ENCODE measurements around the gene CCL4. TPM values are rescaled to one million over a fixed set of nuclear protein-coding genes. Genes with fewer than 3 reads are reported as not detected.

CCL4 gene
- total RNA-seq, 1 donor from 2014 or later = not detected

DNA sequence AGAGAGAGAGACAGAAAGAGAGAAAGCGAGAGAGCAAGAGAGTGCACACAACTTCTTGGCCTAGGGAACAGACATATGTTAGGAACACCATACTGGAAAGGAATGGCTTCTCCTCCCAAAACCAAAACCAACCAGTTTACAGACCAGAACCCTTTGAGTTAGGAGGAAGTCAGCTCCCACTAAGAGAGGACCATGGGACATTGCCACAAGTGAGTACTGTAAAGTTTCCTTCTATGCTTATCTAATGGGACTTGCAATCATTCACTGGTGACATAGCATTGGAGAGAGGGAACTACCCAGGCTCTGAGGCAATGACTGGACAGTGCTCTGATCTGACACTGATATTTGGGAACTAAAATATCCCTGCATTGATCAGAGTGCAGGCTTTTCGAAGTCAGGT lies 40.4 kb downstream of the CCL4 start:
- H3K9me3 Mint-ChIP-seq (ENCODE audit: low read depth) = no peaks in the 10 kb centered on the region
- TF ChIP-seq, protein P1, sequence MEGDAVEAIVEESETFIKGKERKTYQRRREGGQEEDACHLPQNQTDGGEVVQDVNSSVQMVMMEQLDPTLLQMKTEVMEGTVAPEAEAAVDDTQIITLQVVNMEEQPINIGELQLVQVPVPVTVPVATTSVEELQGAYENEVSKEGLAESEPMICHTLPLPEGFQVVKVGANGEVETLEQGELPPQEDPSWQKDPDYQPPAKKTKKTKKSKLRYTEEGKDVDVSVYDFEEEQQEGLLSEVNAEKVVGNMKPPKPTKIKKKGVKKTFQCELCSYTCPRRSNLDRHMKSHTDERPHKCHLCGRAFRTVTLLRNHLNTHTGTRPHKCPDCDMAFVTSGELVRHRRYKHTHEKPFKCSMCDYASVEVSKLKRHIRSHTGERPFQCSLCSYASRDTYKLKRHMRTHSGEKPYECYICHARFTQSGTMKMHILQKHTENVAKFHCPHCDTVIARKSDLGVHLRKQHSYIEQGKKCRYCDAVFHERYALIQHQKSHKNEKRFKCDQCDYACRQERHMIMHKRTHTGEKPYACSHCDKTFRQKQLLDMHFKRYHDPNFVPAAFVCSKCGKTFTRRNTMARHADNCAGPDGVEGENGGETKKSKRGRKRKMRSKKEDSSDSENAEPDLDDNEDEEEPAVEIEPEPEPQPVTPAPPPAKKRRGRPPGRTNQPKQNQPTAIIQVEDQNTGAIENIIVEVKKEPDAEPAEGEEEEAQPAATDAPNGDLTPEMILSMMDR (IDR thresholded peaks at IDR 0.05; ENCODE audit: unreplicated experiment) = no peak
- no peak for DNase-seq (ENCODE audit: low spot score, unreplicated experiment)
- H3K4me1 Mint-ChIP-seq (ENCODE audit: low read depth) = no peaks in the 10 kb centered on the region
- H3K27ac Mint-ChIP-seq = no peak overlapping the region
- no peaks in the 10 kb centered on the region for H3K36me3 Mint-ChIP-seq (ENCODE audit: insufficient read depth)
- no peak overlapping the region for H3K4me3 Mint-ChIP-seq (ENCODE audit: low read depth)
- H3K27me3 Mint-ChIP-seq = no peaks in the 10 kb centered on the region

DNA sequence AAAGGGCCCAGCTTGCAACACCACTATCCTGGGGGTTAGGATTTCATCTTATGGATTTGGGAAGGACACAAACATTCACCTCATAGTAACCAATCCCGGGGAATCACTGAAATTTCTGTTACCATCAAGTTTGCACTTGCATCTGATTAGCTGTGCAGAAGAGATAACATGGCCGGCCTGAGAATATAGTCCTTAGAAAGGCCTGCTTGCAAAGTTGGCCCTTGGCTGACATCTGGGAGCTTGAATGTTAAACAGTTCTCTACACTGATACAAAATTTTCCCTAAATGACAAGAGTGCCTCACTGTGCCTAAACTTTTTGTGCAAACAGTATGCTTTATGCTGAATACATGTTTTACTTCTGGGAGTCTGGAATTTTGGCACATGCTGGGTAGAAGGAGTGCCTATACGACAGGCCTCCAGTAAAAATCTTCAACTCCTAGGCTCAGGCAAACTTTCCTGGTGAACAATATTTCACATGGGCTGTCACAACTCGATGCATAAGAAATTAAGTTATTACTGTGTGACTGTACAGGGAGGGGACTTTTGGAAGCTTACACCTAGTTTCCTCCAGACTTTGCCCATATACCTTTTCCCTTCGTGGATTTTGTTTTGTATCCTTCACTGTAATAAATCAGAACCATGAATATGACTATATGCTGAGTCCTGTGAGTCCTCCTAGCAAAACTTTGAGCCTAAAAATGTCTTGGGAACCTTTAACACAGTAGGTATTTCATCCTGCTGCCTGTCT lies 41.5 kb downstream of the CCL4 start:
- H3K27ac Mint-ChIP-seq = no peak overlapping the region
- no peaks in the 10 kb centered on the region for H3K4me1 Mint-ChIP-seq (ENCODE audit: low read depth)
- DNase-seq (ENCODE audit: low spot score, unreplicated experiment) = no peak
- no peaks in the 10 kb centered on the region for H3K27me3 Mint-ChIP-seq
- TF ChIP-seq, protein P1 (IDR thresholded peaks at IDR 0.05; ENCODE audit: unreplicated experiment) = no peak
- H3K4me3 Mint-ChIP-seq (ENCODE audit: low read depth) = no peak overlapping the region
- no peaks in the 10 kb centered on the region for H3K36me3 Mint-ChIP-seq (ENCODE audit: insufficient read depth)
- H3K9me3 Mint-ChIP-seq (ENCODE audit: low read depth) = no peaks in the 10 kb centered on the region

DNA sequence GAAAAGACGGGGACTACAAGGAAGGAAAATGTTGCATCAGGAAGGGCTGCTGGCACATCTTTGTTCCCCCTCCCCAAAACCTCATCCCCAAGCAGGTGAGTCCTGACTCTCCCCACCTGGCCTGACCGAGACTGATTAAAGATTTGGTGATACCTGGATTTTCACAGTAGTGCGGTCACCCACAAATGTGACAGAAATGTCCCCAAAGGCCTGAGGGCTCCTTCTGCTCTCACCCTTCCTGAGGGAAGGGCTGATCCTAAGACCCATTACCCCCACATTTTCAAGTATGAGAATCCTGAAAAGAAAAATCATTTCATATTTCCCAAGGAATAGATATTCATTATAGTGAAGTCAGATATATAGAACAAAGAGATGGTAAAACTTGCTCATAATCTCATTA lies 44.0 kb downstream of the CCL4 start:
- Mint-ChIP-seq H3K27ac (no peak overlapping the region), H3K9me3 (ENCODE audit: low read depth) (no peaks in the 10 kb centered on the region), H3K4me1 (ENCODE audit: low read depth) (no peaks in the 10 kb centered on the region), H3K4me3 (ENCODE audit: low read depth) (no peak overlapping the region), H3K27me3 (no peaks in the 10 kb centered on the region), H3K36me3 (ENCODE audit: insufficient read depth) (no peaks in the 10 kb centered on the region)
- TF ChIP-seq, protein P1 (IDR thresholded peaks at IDR 0.05; ENCODE audit: unreplicated experiment) = no peak
- no peak for DNase-seq (ENCODE audit: low spot score, unreplicated experiment)

DNA sequence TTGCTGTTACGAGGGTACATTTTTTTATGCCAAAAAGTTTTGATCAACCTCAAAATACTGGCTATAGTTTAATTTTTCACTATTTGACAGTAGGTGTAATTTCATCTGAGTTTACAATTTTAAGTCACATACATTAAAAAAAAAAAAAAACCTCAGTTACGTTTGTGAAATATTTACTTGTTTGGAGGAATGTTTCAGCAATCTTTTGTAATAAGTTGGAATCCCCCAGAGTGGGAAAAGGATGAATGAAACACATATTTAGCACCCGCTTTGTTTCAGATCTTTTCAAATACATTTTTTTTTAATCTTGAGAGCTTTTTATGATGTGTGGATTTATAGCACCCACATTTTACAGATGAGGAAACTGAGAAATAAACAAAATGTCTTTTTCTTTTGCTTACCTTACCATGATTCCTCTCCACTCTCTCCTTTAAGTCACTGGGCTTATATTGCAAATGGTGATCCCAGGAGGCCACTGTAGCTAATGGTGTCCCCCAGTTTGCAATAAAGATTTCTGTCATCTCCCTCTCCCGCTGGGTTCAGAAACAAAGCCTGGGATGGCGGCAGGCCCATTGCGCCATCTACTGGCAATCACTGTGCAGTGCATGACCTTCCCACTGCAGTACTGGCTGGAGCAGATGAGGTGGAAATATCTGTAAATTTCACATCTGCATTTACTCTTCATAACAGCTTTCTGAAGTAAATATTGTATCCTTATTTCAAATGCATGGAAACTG lies 45.1 kb downstream of the CCL4 start:
- Mint-ChIP-seq H3K27ac (no peak overlapping the region), H3K9me3 (ENCODE audit: low read depth) (no peaks in the 10 kb centered on the region), H3K4me1 (ENCODE audit: low read depth) (no peaks in the 10 kb centered on the region), H3K27me3 (no peaks in the 10 kb centered on the region), H3K4me3 (ENCODE audit: low read depth) (no peak overlapping the region), H3K36me3 (ENCODE audit: insufficient read depth) (no peaks in the 10 kb centered on the region)
- TF ChIP-seq, protein P1 (IDR thresholded peaks at IDR 0.05; ENCODE audit: unreplicated experiment) = peak; percentile 100
- peak; percentile 62 for DNase-seq (ENCODE audit: low spot score, unreplicated experiment)

DNA sequence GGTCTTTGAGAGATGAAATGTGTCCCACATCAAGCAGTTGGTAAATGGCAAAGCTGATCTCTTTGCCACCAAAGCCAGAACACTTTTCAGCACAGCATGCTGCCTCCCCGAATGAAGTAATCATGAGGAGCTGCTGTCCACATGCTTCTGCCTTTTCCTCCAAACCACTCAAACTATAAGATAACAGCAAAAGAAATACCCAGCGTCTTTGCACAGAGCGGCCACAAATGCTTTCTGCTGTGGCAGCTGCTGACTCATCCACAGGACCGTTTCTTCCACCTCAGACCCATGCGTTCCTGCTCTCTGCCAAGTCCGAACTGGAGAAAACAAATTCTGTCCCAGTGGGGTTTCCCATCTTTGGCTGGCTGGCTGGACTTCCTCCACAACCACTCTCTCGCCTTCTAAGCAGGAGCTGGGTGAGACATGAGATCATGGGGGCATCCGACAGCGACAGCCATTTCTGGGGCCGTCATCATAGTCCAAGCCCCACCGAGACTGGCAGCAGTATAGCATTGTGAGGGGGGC lies 45.7 kb downstream of the CCL4 start:
- Mint-ChIP-seq H3K27ac (no peak overlapping the region), H3K36me3 (ENCODE audit: insufficient read depth) (no peaks in the 10 kb centered on the region), H3K9me3 (ENCODE audit: low read depth) (no peaks in the 10 kb centered on the region), H3K27me3 (peaks cover 2% of the 10 kb centered on the region), H3K4me1 (ENCODE audit: low read depth) (no peaks in the 10 kb centered on the region), H3K4me3 (ENCODE audit: low read depth) (no peak overlapping the region)
- TF ChIP-seq, protein P1 (IDR thresholded peaks at IDR 0.05; ENCODE audit: unreplicated experiment) = no peak
- DNase-seq (ENCODE audit: low spot score, unreplicated experiment) = no peak
